Activated T-cell treated with anti-CD3 and anti-CD28 coated beads, Interleukin-2, amount 50 U/mL, for 72 hours (primary cell): Measurements from ENCODE around the gene SLC6A5. TPM values are rescaled to one million over a fixed set of nuclear protein-coding genes. Genes with fewer than 3 reads are reported as not detected.

ENCODE experiments used
- ATAC-seq, 2 donors: fragments of 150-1000 bp; cut with Tn5 transposase; replicated peaks in 1 of 2; 2 replicates each; pipeline ENCODE4 v1.10.0; 2021; ENCODE audit warnings: moderate library complexity in 2 of 2, mild to moderate bottlenecking in 1 of 2
- DNase-seq, 2 donors: peaks; one replicate each; pipeline ENCODE4 v3.0.0; 2021 to 2022; ENCODE audit warnings: mixed read lengths in 1 of 2
- H3K27ac Mint-ChIP-seq: one replicate; pipeline ENCODE4 v1.8.0; 2022; ENCODE audit warnings: mild to moderate bottlenecking, moderate library complexity, mixed read lengths
- H3K27me3 Mint-ChIP-seq: one replicate; pipeline ENCODE4 v1.8.0; 2022; ENCODE audit warnings: low read depth, mixed read lengths
- H3K36me3 Mint-ChIP-seq, 2 donors: one replicate each; pipeline ENCODE4 v1.8.0; 2022; ENCODE audit warnings: mixed read lengths in 2 of 2, mild to moderate bottlenecking in 1 of 2; ENCODE audit not compliant: insufficient read depth in 2 of 2
- H3K4me1 Mint-ChIP-seq: one replicate; pipeline ENCODE4 v1.8.0; 2022; ENCODE audit warnings: low read depth, mixed read lengths
- H3K4me3 Mint-ChIP-seq, 2 donors: one replicate each; pipeline ENCODE4 v1.8.0; 2022; ENCODE audit warnings: mild to moderate bottlenecking in 2 of 2, mixed read lengths in 2 of 2, moderate library complexity in 2 of 2
- H3K9me3 Mint-ChIP-seq, 2 donors: one replicate each; pipeline ENCODE4 v1.8.0; 2022; ENCODE audit warnings: mixed read lengths in 2 of 2
- total RNA-seq, 2 donors: library from RNA; stranded (reverse); gene quantifications; one replicate each; pipeline ENCODE4 v1.2.3, GENCODE V29; 2022

SLC6A5 gene
- total RNA-seq, 2 donors from 2014 or later: not detected

GRCh38 chr11:20617346-20618005 is 18.1 kb downstream of the SLC6A5 start:
- DNase-seq (no peak), ATAC-seq (no peak)
- Mint-ChIP-seq H3K4me1 (no peaks in the 10 kb centered on the region), H3K36me3 (no peaks in the 10 kb centered on the region), H3K4me3 (no peak overlapping the region), H3K27ac (no peak overlapping the region), H3K9me3 (no peaks in the 10 kb centered on the region), H3K27me3 (peaks cover 25% of the 10 kb centered on the region)

- no peak for DNase-seq
- H3K9me3 Mint-ChIP-seq: no peaks in the 10 kb centered on the region
Observed at GRCh38 chr11:20618083-20618482, 18.7 kb downstream of the SLC6A5 start.

DNA sequence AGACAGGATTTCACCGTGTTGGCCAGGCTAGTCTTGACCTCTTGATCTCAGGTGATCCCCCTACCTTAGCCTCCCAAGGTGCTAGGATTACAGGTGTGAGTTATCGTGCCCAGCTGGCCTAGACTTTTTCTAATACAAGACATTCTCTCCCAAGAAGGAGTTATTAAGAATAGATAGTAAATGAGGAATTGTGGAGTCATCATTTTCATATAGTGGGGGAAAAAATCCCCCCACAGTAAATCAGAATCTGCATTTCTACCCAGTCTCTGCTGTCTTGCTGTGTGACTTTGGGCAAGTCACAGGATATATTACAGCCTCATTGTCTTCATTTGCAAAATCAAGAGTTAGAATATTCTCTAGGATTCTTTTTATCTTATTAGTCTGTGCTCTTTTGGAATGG is 21.6 kb downstream of the SLC6A5 start:
- DNase-seq (no peak), ATAC-seq (no peak)
- H3K9me3 Mint-ChIP-seq: no peaks in the 10 kb centered on the region
- peaks cover 2% of the 10 kb centered on the region for H3K27me3 Mint-ChIP-seq
- no peak overlapping the region for H3K27ac Mint-ChIP-seq
- H3K4me3 Mint-ChIP-seq: no peak overlapping the region
- H3K36me3 Mint-ChIP-seq: no peaks in the 10 kb centered on the region
- H3K4me1 Mint-ChIP-seq: no peaks in the 10 kb centered on the region

More at GRCh38 chr11:20618083-20618482, 18.7 kb downstream of the SLC6A5 start:
- Mint-ChIP-seq H3K36me3 (no peaks in the 10 kb centered on the region), H3K4me1 (no peaks in the 10 kb centered on the region), H3K27me3 (peaks cover 19% of the 10 kb centered on the region), H3K4me3 (no peak overlapping the region), H3K27ac (no peak overlapping the region)
- ATAC-seq: no peak

DNA sequence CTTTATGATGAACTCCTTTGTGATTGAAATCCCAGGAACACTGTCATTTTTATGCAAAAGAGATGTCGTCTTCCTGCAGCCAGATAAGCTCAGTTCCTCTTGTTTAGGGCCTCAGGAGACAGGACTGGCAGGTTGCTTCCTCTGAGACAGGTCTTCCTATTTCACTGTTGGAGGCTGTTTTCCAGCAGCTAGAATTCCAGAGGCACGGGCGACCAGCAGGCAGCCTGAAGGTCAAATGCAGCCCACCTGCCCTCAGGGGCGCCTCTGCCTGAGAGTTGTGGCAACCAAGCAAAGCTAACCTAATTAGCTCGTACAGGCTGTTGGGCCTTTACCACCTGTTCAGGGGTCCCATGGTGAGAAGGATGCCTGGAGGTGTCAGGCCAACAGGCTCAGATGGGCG is 22.3 kb downstream of the SLC6A5 start:
- Mint-ChIP-seq H3K9me3 (no peaks in the 10 kb centered on the region), H3K27me3 (peaks cover 6% of the 10 kb centered on the region), H3K4me1 (no peaks in the 10 kb centered on the region), H3K27ac (no peak overlapping the region), H3K36me3 (no peaks in the 10 kb centered on the region), H3K4me3 (no peak overlapping the region)
- ATAC-seq (no peak), DNase-seq (no peak)

GRCh38 chr11:20623252-20623651 is 23.8 kb downstream of the SLC6A5 start:
- peaks cover 6% of the 10 kb centered on the region for H3K27me3 Mint-ChIP-seq
- H3K27ac Mint-ChIP-seq: no peak overlapping the region
- no peak overlapping the region for H3K4me3 Mint-ChIP-seq
- H3K4me1 Mint-ChIP-seq: no peaks in the 10 kb centered on the region
- no peaks in the 10 kb centered on the region for H3K36me3 Mint-ChIP-seq
- DNase-seq (no peak), ATAC-seq (no peak)
- H3K9me3 Mint-ChIP-seq: no peaks in the 10 kb centered on the region

DNA sequence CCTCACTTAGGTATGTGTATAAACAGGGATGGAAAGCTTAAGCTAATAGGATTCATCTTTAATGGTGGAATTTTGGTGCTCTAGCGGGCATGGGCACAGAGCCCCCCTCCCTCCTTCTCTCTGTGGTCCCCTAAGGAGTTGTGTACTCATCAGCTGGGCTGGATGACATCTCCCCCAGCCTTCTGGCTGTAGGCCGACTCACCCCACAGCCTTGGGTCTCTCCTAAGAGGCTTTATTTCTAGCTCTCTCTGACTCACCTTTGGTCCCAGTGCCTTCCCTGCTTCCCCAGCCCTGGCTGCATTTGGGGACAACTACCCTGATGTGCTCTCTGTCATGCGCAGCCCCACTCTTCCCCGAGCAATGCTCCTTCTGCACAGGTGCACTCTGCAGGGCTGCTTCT is 26.9 kb downstream of the SLC6A5 start:
- Mint-ChIP-seq H3K36me3 (no peaks in the 10 kb centered on the region), H3K4me3 (no peak overlapping the region), H3K9me3 (peaks cover 0 to 1% of the 10 kb centered on the region in 2 donors), H3K4me1 (no peaks in the 10 kb centered on the region), H3K27me3 (peaks cover 6% of the 10 kb centered on the region), H3K27ac (no peak overlapping the region)
- DNase-seq (no peak), ATAC-seq (no peak)

- H3K9me3 Mint-ChIP-seq: peaks cover 0 to 1% of the 10 kb centered on the region in 2 donors
- DNase-seq: no peak
- peaks cover 6% of the 10 kb centered on the region for H3K27me3 Mint-ChIP-seq
- no peak overlapping the region for H3K27ac Mint-ChIP-seq
- no peak for ATAC-seq
- no peak overlapping the region for H3K4me3 Mint-ChIP-seq
- no peaks in the 10 kb centered on the region for H3K4me1 Mint-ChIP-seq
- no peaks in the 10 kb centered on the region for H3K36me3 Mint-ChIP-seq
Observed at GRCh38 chr11:20627026-20627425, 27.6 kb downstream of the SLC6A5 start.

GRCh38 chr11:20627701-20628100 is 28.3 kb downstream of the SLC6A5 start:
- no peaks in the 10 kb centered on the region for H3K36me3 Mint-ChIP-seq
- DNase-seq (no peak), ATAC-seq (no peak)
- no peak overlapping the region for H3K4me3 Mint-ChIP-seq
- H3K9me3 Mint-ChIP-seq: peaks cover 0 to 1% of the 10 kb centered on the region in 2 donors
- H3K4me1 Mint-ChIP-seq: no peaks in the 10 kb centered on the region
- H3K27ac Mint-ChIP-seq: no peak overlapping the region
- H3K27me3 Mint-ChIP-seq: peaks cover 6% of the 10 kb centered on the region

DNA sequence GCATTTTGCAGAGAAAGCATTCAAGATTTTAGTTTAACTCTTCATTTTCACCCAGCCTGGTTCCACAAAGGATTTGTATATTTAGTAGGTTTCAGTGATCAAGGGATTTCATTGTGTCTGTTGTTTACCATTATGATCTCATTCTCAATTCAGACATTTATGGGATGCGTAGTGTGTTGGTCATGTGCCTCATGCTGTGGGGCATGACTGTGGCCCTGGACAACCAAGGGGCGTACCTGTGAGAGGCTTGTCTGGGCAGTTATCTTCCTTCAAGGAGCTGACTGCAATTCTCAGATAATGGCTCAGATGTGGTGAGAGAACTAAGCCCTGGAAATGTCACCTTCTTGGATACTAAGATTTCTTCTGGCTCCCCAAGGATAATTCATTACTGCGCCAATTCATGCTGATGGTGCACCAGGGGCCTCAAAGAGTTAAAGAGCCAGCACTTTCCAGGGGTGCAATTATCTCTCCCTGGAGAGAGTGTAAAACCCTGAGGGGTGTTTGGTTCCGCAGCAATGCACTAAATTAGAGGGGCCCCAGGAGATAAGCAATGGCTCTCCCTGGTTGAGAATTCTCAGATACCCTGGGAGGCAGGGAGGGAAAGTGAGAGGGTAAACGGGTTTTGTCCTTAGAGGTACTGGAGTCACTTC is 32.2 kb downstream of the SLC6A5 start:
- DNase-seq (no peak), ATAC-seq (no peak)
- H3K27me3 Mint-ChIP-seq: peaks cover 5% of the 10 kb centered on the region
- no peak overlapping the region for H3K4me3 Mint-ChIP-seq
- H3K4me1 Mint-ChIP-seq: no peaks in the 10 kb centered on the region
- no peak overlapping the region for H3K27ac Mint-ChIP-seq
- H3K36me3 Mint-ChIP-seq: no peaks in the 10 kb centered on the region
- peaks cover 0 to 1% of the 10 kb centered on the region in 2 donors for H3K9me3 Mint-ChIP-seq

- Mint-ChIP-seq H3K4me3 (no peak overlapping the region), H3K27ac (no peak overlapping the region), H3K4me1 (no peaks in the 10 kb centered on the region), H3K36me3 (no peaks in the 10 kb centered on the region), H3K9me3 (peaks cover 0 to 1% of the 10 kb centered on the region in 2 donors), H3K27me3 (peaks cover 6% of the 10 kb centered on the region)
- ATAC-seq: no peak
- no peak for DNase-seq
Observed at GRCh38 chr11:20632169-20632532, 32.7 kb downstream of the SLC6A5 start.

GRCh38 chr11:20634044-20634443 is 34.6 kb downstream of the SLC6A5 start:
- Mint-ChIP-seq H3K27me3 (peaks cover 6% of the 10 kb centered on the region), H3K9me3 (peaks cover 0 to 1% of the 10 kb centered on the region in 2 donors), H3K4me3 (no peak overlapping the region), H3K4me1 (no peaks in the 10 kb centered on the region), H3K36me3 (no peaks in the 10 kb centered on the region), H3K27ac (no peak overlapping the region)
- ATAC-seq: no peak
- no peak for DNase-seq

- ATAC-seq (no peak), DNase-seq (no peak)
- H3K36me3 Mint-ChIP-seq: no peaks in the 10 kb centered on the region
- H3K4me1 Mint-ChIP-seq: no peaks in the 10 kb centered on the region
- no peak overlapping the region for H3K4me3 Mint-ChIP-seq
- H3K27ac Mint-ChIP-seq: no peak overlapping the region
- H3K9me3 Mint-ChIP-seq: peaks cover 0 to 1% of the 10 kb centered on the region in 2 donors
- H3K27me3 Mint-ChIP-seq: peaks cover 6% of the 10 kb centered on the region
Observed at GRCh38 chr11:20634781-20635180, 35.4 kb downstream of the SLC6A5 start.

GRCh38 chr11:20638074-20638473 is 38.7 kb downstream of the SLC6A5 start:
- DNase-seq (no peak), ATAC-seq (no peak)
- Mint-ChIP-seq H3K36me3 (no peaks in the 10 kb centered on the region), H3K9me3 (no peaks in the 10 kb centered on the region), H3K27ac (no peak overlapping the region), H3K4me1 (no peaks in the 10 kb centered on the region), H3K27me3 (peaks cover 6% of the 10 kb centered on the region), H3K4me3 (no peak overlapping the region)

DNA sequence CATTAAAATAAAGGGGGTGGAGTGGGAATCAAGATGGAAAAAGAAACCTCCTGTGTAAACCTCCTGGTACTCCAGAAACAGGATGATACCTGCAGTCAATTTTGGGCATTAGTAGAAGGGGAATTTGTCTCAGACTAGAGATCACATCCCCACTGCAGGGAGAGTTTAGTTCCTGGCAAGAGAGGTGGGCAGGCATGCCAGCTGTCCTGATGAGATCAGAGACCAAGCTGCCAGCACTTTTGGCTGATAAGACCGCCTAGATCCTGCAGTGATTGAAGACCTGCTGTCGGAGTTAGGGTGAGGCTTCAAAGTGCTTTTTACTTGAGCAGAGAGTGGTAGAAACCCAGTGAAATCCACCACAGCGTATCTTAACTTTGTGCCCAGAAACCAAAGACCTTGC is 40.3 kb downstream of the SLC6A5 start:
- peaks cover 6% of the 10 kb centered on the region for H3K27me3 Mint-ChIP-seq
- H3K9me3 Mint-ChIP-seq: no peaks in the 10 kb centered on the region
- H3K4me1 Mint-ChIP-seq: no peaks in the 10 kb centered on the region
- DNase-seq (no peak), ATAC-seq (no peak)
- no peak overlapping the region for H3K27ac Mint-ChIP-seq
- H3K4me3 Mint-ChIP-seq: no peak overlapping the region
- no peaks in the 10 kb centered on the region for H3K36me3 Mint-ChIP-seq
